Rectal smooth muscle tissue (tissue), 1 donor: ENCODE measurements around the gene XXYLT1.
"Not testable (repeated sequence)": the region's sequence is repeated elsewhere in the genome, so short reads cannot be mapped to it uniquely, and the experiment has no call there.

Source experiments
- H3K27ac ChIP-seq: one replicate; pipeline ENCODE4 v1.7.0; 2013; ENCODE audit warnings: low read depth, low read length, inconsistent platforms
- H3K27me3 ChIP-seq: one replicate; pipeline ENCODE4 v1.7.0; 2013; ENCODE audit warnings: low read length; ENCODE audit not compliant: control insufficient read depth, insufficient read depth
- H3K36me3 ChIP-seq: one replicate; pipeline ENCODE4 v1.7.0; 2013; ENCODE audit warnings: low read length; ENCODE audit not compliant: control insufficient read depth, insufficient read depth
- H3K4me1 ChIP-seq: one replicate; pipeline ENCODE4 v1.7.0; 2013; ENCODE audit warnings: low read length; ENCODE audit not compliant: control insufficient read depth, insufficient read depth
- H3K4me3 ChIP-seq: one replicate; pipeline ENCODE4 v1.7.0; 2013; ENCODE audit warnings: low read length
- H3K9ac ChIP-seq: one replicate; pipeline ENCODE4 v1.7.0; 2013; ENCODE audit warnings: low read length

Gene XXYLT1

GRCh38 chr3:195060531-195061291 lies 210.2 kb downstream of the XXYLT1 start:
- H3K27ac ChIP-seq: no peak overlapping the region
- H3K36me3 ChIP-seq: no peaks in the 10 kb centered on the region
- no peaks in the 10 kb centered on the region for H3K27me3 ChIP-seq
- H3K4me1 ChIP-seq: peaks cover 12% of the 10 kb centered on the region
- H3K4me3 ChIP-seq: no peak overlapping the region
- no peak overlapping the region for H3K9ac ChIP-seq

GRCh38 chr3:195060217-195060481 lies 210.8 kb downstream of the XXYLT1 start:
- H3K27ac ChIP-seq: no peak overlapping the region
- no peak overlapping the region for H3K9ac ChIP-seq
- H3K27me3 ChIP-seq: no peaks in the 10 kb centered on the region
- H3K36me3 ChIP-seq: no peaks in the 10 kb centered on the region
- no peak overlapping the region for H3K4me3 ChIP-seq
- peaks cover 12% of the 10 kb centered on the region for H3K4me1 ChIP-seq

- Histone ChIP-seq H3K4me1 (peaks cover 10% of the 10 kb centered on the region), H3K27me3 (no peaks in the 10 kb centered on the region), H3K9ac (no peak overlapping the region), H3K4me3 (no peak overlapping the region), H3K36me3 (no peaks in the 10 kb centered on the region), H3K27ac (no peak overlapping the region)
Measured at GRCh38 chr3:195059471-195060216, 211.3 kb downstream of the XXYLT1 start.

- Histone ChIP-seq H3K36me3 (no peaks in the 10 kb centered on the region), H3K27me3 (no peaks in the 10 kb centered on the region), H3K4me3 (no peak overlapping the region), H3K9ac (no peak overlapping the region), H3K27ac (no peak overlapping the region), H3K4me1 (peaks cover 5% of the 10 kb centered on the region)
Measured at GRCh38 chr3:195059006-195059350, 212.0 kb downstream of the XXYLT1 start.

GRCh38 chr3:195058336-195059005 lies 212.5 kb downstream of the XXYLT1 start:
- Histone ChIP-seq H3K36me3 (no peaks in the 10 kb centered on the region), H3K27me3 (no peaks in the 10 kb centered on the region), H3K27ac (no peak overlapping the region), H3K9ac (no peak overlapping the region), H3K4me1 (no peaks in the 10 kb centered on the region), H3K4me3 (no peak overlapping the region)

GRCh38 chr3:195057716-195058115 lies 213.2 kb downstream of the XXYLT1 start:
- no peaks in the 10 kb centered on the region for H3K36me3 ChIP-seq
- no peak overlapping the region for H3K4me3 ChIP-seq
- H3K27ac ChIP-seq: no peak overlapping the region
- no peaks in the 10 kb centered on the region for H3K27me3 ChIP-seq
- H3K4me1 ChIP-seq: no peaks in the 10 kb centered on the region
- H3K9ac ChIP-seq: no peak overlapping the region

- Histone ChIP-seq H3K4me1 (no peaks in the 10 kb centered on the region), H3K27ac (no peak overlapping the region), H3K9ac (no peak overlapping the region), H3K4me3 (no peak overlapping the region), H3K36me3 (no peaks in the 10 kb centered on the region), H3K27me3 (no peaks in the 10 kb centered on the region)
Measured at GRCh38 chr3:195056506-195056905, 214.5 kb downstream of the XXYLT1 start.

GRCh38 chr3:195054311-195054710 lies 216.6 kb downstream of the XXYLT1 start:
- Histone ChIP-seq H3K27ac (no peak overlapping the region), H3K27me3 (no peaks in the 10 kb centered on the region), H3K4me1 (no peaks in the 10 kb centered on the region), H3K9ac (no peak overlapping the region), H3K4me3 (no peak overlapping the region), H3K36me3 (no peaks in the 10 kb centered on the region)

- Histone ChIP-seq H3K4me3 (no peak overlapping the region), H3K9ac (no peak overlapping the region), H3K36me3 (no peaks in the 10 kb centered on the region), H3K27me3 (no peaks in the 10 kb centered on the region), H3K4me1 (no peaks in the 10 kb centered on the region), H3K27ac (no peak overlapping the region)
Measured at GRCh38 chr3:195052939-195053338, 218.0 kb downstream of the XXYLT1 start.

- not testable (repeated sequence) for H3K4me3 ChIP-seq, H3K27ac ChIP-seq, H3K36me3 ChIP-seq, H3K9ac ChIP-seq, H3K4me1 ChIP-seq, H3K27me3 ChIP-seq
Measured at GRCh38 chr3:195050296-195050695, 220.7 kb downstream of the XXYLT1 start.

GRCh38 chr3:195048059-195048905 lies 222.7 kb downstream of the XXYLT1 start:
- no peak overlapping the region for H3K4me3 ChIP-seq
- no peaks in the 10 kb centered on the region for H3K36me3 ChIP-seq
- no peaks in the 10 kb centered on the region for H3K4me1 ChIP-seq
- H3K9ac ChIP-seq: no peak overlapping the region
- H3K27me3 ChIP-seq: no peaks in the 10 kb centered on the region
- no peak overlapping the region for H3K27ac ChIP-seq

- Histone ChIP-seq H3K27ac (no peak overlapping the region), H3K36me3 (no peaks in the 10 kb centered on the region), H3K27me3 (no peaks in the 10 kb centered on the region), H3K9ac (no peak overlapping the region), H3K4me3 (no peak overlapping the region), H3K4me1 (no peaks in the 10 kb centered on the region)
Measured at GRCh38 chr3:195047536-195047935, 223.4 kb downstream of the XXYLT1 start.
